Activated CD4-positive, alpha-beta T cell treated with anti-CD3 and anti-CD28 coated beads, Interleukin-2, amount 10 ng/mL, durations not matched to agents 7 days and 5 days (primary cell): ENCODE measurements around the gene LRRC7. TPM values are rescaled to one million over a fixed set of nuclear protein-coding genes. Genes with fewer than 3 reads are reported as not detected.

Experiments
- CTCF ChIA-PET: fragments of 350-600 bp; sonication (Branson Sonifier 250); formaldehyde crosslinking; loops from one replicate; lab custom pipeline; 2021; ENCODE audit warnings: antibody characterized with exemption; lab: Charles Lee
- POLR2A ChIA-PET: fragments of 350-600 bp; sonication (Branson Sonifier 250); formaldehyde crosslinking; loops from one replicate; lab custom pipeline; 2021; ENCODE audit warnings: antibody characterized with exemption; lab: Charles Lee
- DNase-seq: peaks from one replicate; pipeline ENCODE4 v3.0.0-alpha.2; 2020
- H3K27ac Mint-ChIP-seq: one replicate; pipeline ENCODE4 v1.8.0; 2021; ENCODE audit warnings: mild to moderate bottlenecking, moderate library complexity, mixed read lengths
- H3K27me3 Mint-ChIP-seq: one replicate; pipeline ENCODE4 v1.8.0; 2021; ENCODE audit warnings: mixed read lengths
- H3K36me3 Mint-ChIP-seq: one replicate; pipeline ENCODE4 v1.8.0; 2021; ENCODE audit warnings: low read depth, mixed read lengths
- H3K4me1 Mint-ChIP-seq: one replicate; pipeline ENCODE4 v1.8.0; 2021; ENCODE audit warnings: mixed read lengths
- H3K4me3 Mint-ChIP-seq: one replicate; pipeline ENCODE4 v1.8.0; 2021; ENCODE audit warnings: mild to moderate bottlenecking, moderate library complexity, mixed read lengths
- H3K9me3 Mint-ChIP-seq: one replicate; pipeline ENCODE4 v1.8.0; 2021; ENCODE audit warnings: mixed read lengths
- total RNA-seq, 2 experiments: library from RNA; stranded (reverse); gene quantifications; one replicate each; pipeline ENCODE4 v1.2.3, GENCODE V29; 2021

LRRC7 gene
- total RNA-seq, 2 experiments from 2014 or later, result not detected

DNA sequence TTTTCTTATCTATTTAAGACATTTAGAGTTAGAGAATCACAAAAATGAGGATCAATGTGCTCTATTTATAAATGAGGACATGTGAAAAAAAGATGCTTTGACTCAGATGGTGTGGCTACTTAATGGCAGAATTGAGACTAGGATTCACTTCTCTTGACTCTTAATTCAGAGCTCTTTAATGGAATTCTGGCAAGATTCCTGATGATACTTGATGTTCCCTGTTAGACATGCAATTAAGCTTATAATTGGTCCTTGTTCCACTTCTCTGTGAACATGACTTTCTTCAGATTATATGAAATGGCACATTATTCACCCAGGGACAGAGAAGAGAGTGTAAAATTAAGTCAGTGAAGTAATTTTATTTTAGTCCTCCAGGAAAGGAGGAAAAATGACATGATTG lies 165.3 kb downstream of the LRRC7 start:
- Mint-ChIP-seq H3K36me3 (no peaks in the 10 kb centered on the region), H3K27ac (no peak overlapping the region), H3K4me3 (no peak overlapping the region), H3K27me3 (no peaks in the 10 kb centered on the region), H3K9me3 (peaks cover 6% of the 10 kb centered on the region), H3K4me1 (no peaks in the 10 kb centered on the region)
- POLR2A ChIA-PET, result no interaction called here
- no peak for DNase-seq
- CTCF ChIA-PET, result no interaction called here

DNA sequence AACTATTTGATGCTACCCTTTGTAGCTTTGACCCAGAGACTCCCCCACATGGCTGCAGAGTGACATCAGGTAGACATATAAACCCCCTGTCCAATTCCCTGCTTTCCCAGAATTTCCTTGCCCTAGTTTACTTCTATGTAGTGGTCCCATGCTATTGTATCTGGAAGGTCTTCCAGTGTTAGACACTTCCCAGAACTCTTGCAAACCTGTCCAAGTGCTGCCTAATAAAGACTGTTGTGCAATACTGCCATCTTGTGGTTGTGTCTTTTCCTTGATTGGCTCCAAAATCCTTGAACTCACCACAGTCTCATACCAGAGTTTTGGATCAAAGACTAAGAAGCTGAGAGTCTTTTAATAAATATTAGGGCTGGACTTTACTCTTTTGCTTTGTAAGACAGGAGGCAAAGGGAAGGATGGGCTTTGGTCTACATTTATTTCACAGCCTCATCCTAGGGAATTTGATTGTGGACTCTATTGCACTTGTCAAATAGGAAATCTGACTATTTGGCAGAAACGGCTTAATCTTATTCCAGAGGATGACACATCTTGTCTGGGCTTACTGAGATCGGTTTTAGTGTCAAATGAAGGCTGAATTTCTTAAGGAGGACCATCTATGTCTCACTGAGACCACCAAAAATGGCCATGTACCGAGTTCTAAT lies 169.9 kb downstream of the LRRC7 start:
- H3K9me3 Mint-ChIP-seq, result no peaks in the 10 kb centered on the region
- H3K36me3 Mint-ChIP-seq, result no peaks in the 10 kb centered on the region
- H3K27me3 Mint-ChIP-seq, result no peaks in the 10 kb centered on the region
- ChIA-PET POLR2A (no interaction called here), CTCF (interaction anchor here (1.5 to 1.7 kb wide), 2 partner anchors 22 to 1618 kb away, joined by 3 to 4 read pairs; no protein-coding TSS in a partner anchor)
- no peaks in the 10 kb centered on the region for H3K4me1 Mint-ChIP-seq
- H3K27ac Mint-ChIP-seq, result no peak overlapping the region
- DNase-seq, result peak; percentile 36
- no peak overlapping the region for H3K4me3 Mint-ChIP-seq

DNA sequence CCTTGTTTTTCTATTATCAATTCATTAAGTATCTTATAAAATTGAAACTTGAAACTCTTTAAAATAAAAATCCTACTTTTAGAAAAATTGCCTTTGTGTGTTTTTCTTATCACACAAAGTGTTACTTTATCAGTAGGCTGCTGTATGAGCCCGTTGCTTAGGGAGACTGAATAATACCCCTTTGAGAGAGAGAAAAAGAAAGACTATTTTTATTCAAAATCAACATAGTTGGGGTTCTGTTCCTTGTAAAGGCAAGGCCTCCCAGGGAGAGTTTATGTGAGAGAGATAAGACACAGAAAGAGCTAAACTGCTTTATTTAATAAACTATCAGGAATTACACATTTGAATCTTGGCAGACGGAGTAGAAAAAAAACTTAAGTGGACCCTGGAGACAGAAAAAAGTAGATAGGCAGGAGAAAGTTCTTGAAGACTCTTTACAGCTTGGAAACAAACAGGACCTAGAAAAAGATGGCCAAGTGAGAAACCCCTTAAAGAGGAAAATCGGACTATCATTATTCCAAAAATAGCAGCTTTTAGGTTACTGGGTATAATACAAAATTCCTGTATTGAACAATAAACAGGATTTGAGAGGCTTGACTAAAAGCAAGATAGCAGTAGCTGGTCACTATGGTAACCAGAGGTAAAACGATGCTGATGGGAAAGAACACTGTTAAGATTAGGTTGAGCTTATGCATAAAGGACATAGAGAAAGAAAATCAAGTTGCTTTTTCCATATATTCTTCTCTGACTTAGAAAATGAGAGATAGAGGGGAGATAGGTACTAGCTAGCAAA lies 170.9 kb downstream of the LRRC7 start:
- no peaks in the 10 kb centered on the region for H3K4me1 Mint-ChIP-seq
- CTCF ChIA-PET, result interaction anchor here (1.0 to 1.7 kb wide), 3 partner anchors 22 to 1622 kb away, joined by 3 to 4 read pairs (median 3); no protein-coding TSS in a partner anchor
- no peak for DNase-seq

DNA sequence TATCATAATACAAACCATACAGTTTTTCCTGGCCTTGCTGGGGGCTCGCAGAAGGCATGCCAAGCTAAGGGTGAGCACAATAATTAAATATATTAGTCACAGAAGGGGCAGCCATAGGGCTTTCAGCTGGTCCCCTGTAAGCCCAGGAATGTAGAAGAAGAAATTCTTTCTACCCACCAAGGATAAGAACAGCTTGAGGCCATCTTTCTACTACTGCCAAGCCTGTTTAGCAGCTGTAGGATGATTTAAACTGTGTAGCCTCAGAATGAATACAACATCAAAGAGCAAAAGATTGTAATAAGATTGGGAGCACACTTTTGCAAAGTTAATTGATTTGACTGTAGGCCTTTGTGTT lies 171.5 kb downstream of the LRRC7 start:
- no peaks in the 10 kb centered on the region for H3K27me3 Mint-ChIP-seq
- H3K9me3 Mint-ChIP-seq, result no peaks in the 10 kb centered on the region
- POLR2A ChIA-PET, result no interaction called here

More for the DNA sequence above, 170.9 kb downstream of the LRRC7 start:
- H3K27ac Mint-ChIP-seq, result no peak overlapping the region
- no peaks in the 10 kb centered on the region for H3K27me3 Mint-ChIP-seq
- POLR2A ChIA-PET, result interaction anchor here (0.6 kb wide), 1 partner anchor 455 kb away, joined by 4 read pairs; no protein-coding TSS in a partner anchor
- no peaks in the 10 kb centered on the region for H3K9me3 Mint-ChIP-seq
- H3K4me3 Mint-ChIP-seq, result no peak overlapping the region
- H3K36me3 Mint-ChIP-seq, result no peaks in the 10 kb centered on the region

DNA sequence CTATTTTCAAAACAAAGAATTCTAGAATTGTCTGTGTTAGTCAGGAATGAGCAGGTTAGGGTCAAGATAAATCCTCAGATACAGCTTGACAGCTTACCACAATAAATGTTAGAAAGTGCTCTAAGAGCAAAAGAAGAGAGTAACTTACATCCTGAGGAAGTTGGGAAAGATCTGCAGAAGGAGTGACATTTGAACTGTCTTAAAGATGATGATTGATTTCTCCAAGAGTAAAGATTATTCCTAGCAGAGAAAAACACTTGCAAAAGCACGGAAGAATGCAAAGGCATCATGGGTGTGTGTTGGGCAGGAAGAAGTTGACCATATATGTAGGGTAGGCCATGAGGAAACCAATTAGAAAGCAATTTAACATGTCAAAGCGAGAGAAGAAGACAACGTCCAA lies 175.4 kb downstream of the LRRC7 start:
- DNase-seq, result no peak
- ChIA-PET POLR2A (no interaction called here), CTCF (no interaction called here)
- Mint-ChIP-seq H3K27me3 (no peaks in the 10 kb centered on the region), H3K9me3 (no peaks in the 10 kb centered on the region), H3K4me3 (no peak overlapping the region), H3K27ac (no peak overlapping the region), H3K36me3 (no peaks in the 10 kb centered on the region), H3K4me1 (no peaks in the 10 kb centered on the region)

More for the DNA sequence above, 171.5 kb downstream of the LRRC7 start:
- Mint-ChIP-seq H3K27ac (no peak overlapping the region), H3K4me1 (no peaks in the 10 kb centered on the region), H3K4me3 (no peak overlapping the region), H3K36me3 (no peaks in the 10 kb centered on the region)
- DNase-seq, result no peak
- CTCF ChIA-PET, result interaction anchor here (1.0 to 1.7 kb wide), 2 partner anchors 1619 to 1623 kb away, joined by 3 to 4 read pairs; no protein-coding TSS in a partner anchor

DNA sequence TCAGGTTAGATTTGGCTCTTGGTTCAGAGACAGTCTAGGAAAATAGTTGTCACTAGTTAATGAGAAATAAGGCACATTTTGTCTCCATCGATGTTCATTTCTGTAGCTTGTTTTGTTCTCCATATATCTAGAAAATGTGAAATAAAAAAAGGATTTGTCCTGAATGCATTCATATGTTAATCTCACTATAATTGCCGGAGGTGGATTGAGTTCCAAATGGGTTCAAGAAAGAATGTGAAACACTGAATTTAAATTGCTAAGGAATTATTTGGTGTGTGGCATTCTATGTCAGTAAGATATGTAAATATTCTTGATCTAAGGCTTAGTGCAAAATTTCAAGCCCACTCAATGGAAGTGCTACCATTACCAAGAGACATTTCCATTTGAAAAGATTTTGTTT lies 176.7 kb downstream of the LRRC7 start:
- no peak overlapping the region for H3K4me3 Mint-ChIP-seq
- no peaks in the 10 kb centered on the region for H3K36me3 Mint-ChIP-seq
- H3K9me3 Mint-ChIP-seq, result no peaks in the 10 kb centered on the region
- ChIA-PET POLR2A (no interaction called here), CTCF (no interaction called here)
- no peak for DNase-seq
- no peaks in the 10 kb centered on the region for H3K4me1 Mint-ChIP-seq
- no peak overlapping the region for H3K27ac Mint-ChIP-seq
- H3K27me3 Mint-ChIP-seq, result no peaks in the 10 kb centered on the region

DNA sequence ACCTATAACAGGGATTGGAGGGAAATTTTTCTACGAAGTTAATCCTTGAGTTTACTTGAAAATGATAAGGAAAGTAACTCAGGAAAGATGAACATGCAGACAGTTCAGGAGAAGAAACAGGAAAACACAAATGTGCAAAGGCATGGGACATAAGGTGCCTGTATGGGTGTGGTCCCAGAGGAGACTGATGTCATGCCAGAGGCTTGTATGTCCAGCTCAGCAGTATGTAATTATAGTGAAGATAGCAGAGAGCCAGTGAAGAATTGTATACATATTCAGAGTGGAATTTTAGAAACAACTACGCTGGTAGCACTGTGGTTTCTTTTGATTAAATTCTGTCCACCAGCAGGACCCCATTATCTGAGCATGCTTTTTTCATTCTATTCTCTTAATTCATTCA lies 179.5 kb downstream of the LRRC7 start:
- ChIA-PET POLR2A (no interaction called here), CTCF (interaction anchor here (0.6 kb wide), 1 partner anchor 88 kb away, joined by 4 read pairs; no protein-coding TSS in a partner anchor)
- no peak for DNase-seq
- H3K4me3 Mint-ChIP-seq, result no peak overlapping the region
- H3K4me1 Mint-ChIP-seq, result no peaks in the 10 kb centered on the region
- no peaks in the 10 kb centered on the region for H3K27me3 Mint-ChIP-seq
- no peak overlapping the region for H3K27ac Mint-ChIP-seq
- H3K36me3 Mint-ChIP-seq, result no peaks in the 10 kb centered on the region
- no peaks in the 10 kb centered on the region for H3K9me3 Mint-ChIP-seq

DNA sequence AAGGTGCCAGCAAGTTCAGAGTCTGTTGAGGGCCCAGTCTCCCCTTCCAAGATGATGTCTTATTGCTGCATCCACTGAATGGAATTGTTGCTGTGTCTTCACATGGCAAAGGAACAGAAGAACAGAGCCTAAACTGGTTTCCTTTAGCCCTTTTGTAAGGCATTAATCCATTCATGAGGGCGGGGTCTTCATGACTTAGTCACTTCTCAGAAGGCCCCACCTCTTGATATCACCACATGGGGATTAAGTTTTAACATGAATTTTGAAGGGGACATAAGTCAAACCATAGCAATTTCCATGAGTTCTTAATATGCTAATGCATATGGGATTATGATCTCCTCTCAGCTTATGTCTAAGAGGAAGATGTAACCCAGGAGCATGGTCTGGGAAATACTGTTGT lies 182.9 kb downstream of the LRRC7 start:
- CTCF ChIA-PET, result no interaction called here

DNA sequence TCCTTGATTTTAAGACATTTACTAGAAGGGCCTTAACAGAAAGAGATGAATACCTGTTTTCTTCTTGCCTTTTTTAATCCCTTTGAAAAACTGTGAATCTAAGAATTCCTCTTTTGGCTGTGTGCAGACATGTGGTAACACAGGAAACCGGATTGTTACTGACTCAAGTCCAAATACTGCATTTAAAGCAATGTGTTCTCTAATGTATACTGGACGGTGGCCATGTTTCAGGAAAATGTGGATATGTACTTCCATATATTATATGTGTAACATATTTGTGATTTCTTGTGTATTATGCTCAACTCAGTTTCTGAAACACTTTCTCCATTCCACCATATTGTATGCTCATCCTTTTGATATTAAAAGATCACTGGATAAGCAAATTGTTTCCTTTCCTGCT lies 185.1 kb downstream of the LRRC7 start:
- ChIA-PET CTCF (no interaction called here), POLR2A (no interaction called here)
- Mint-ChIP-seq H3K27ac (no peak overlapping the region), H3K27me3 (no peaks in the 10 kb centered on the region), H3K4me1 (no peaks in the 10 kb centered on the region), H3K4me3 (no peak overlapping the region), H3K36me3 (no peaks in the 10 kb centered on the region), H3K9me3 (no peaks in the 10 kb centered on the region)
- no peak for DNase-seq

More for the DNA sequence above, 182.9 kb downstream of the LRRC7 start:
- POLR2A ChIA-PET, result no interaction called here
- Mint-ChIP-seq H3K4me1 (no peaks in the 10 kb centered on the region), H3K9me3 (no peaks in the 10 kb centered on the region), H3K27ac (no peak overlapping the region), H3K27me3 (no peaks in the 10 kb centered on the region), H3K36me3 (no peaks in the 10 kb centered on the region), H3K4me3 (no peak overlapping the region)
- DNase-seq, result no peak

DNA sequence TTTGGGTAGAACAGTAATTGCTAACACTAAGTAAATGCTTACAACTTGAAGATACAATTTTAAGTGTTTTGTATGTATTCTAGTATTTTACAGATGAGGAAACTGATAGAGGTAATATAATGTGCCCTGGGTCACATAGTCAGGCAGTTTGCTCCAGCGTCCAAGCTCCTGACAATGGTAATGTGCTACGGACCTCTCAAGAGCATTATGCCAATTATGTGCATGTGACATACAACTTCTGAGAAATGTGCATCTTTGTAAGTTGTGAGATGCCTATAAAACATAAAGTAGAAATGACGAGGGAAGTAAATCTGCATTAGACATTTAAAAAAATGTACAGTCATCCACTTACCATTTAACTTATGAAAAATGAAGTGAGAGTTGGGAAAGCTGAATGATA lies 186.8 kb downstream of the LRRC7 start:
- no peaks in the 10 kb centered on the region for H3K4me1 Mint-ChIP-seq

DNA sequence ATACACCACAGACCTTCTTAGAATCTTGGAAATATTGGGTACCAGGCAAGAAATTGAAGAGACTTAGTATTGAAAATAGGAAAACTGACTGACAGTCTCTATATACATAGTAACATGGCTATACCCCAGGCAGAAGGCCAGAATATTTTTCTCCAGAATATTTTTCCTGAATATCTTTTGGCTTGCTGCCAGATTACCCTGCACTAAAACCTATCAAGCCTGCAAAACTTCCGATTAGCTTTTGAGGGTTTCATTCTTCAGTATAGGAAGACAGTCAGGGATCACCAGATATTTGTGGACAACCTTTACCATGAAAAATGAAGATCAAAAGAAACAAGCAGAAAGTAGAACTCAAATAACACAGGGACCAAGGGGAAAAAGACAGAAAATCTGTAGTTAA lies 187.9 kb downstream of the LRRC7 start:
- POLR2A ChIA-PET, result no interaction called here
- Mint-ChIP-seq H3K9me3 (no peaks in the 10 kb centered on the region), H3K27me3 (no peaks in the 10 kb centered on the region), H3K4me1 (no peaks in the 10 kb centered on the region), H3K36me3 (no peaks in the 10 kb centered on the region), H3K27ac (no peak overlapping the region), H3K4me3 (no peak overlapping the region)
- DNase-seq, result no peak
- CTCF ChIA-PET, result no interaction called here

More for the DNA sequence above, 186.8 kb downstream of the LRRC7 start:
- DNase-seq, result no peak
- Mint-ChIP-seq H3K36me3 (no peaks in the 10 kb centered on the region), H3K27ac (no peak overlapping the region), H3K27me3 (no peaks in the 10 kb centered on the region), H3K4me3 (no peak overlapping the region), H3K9me3 (no peaks in the 10 kb centered on the region)
- POLR2A ChIA-PET, result no interaction called here
- CTCF ChIA-PET, result no interaction called here

DNA sequence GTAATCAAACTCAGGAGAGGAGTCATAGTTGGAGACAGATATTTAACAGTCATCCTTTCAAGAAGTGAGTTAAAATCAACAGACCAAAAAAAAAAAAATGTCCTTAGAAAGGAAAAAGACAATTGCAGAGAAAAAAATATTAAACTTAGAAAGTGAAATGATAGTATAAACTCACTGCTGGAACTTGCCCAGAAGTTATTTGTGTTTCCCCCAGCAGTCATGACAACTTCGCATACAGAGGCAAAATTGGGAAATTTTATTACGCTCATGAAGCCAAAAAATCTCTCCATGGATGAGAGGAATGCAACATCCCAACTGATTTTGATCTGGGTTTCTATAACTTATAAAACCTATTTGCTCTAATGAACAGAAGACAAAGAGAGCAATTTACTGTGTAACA lies 198.2 kb downstream of the LRRC7 start:
- POLR2A ChIA-PET, result no interaction called here
- H3K4me1 Mint-ChIP-seq, result no peaks in the 10 kb centered on the region
- no peaks in the 10 kb centered on the region for H3K36me3 Mint-ChIP-seq
- no peaks in the 10 kb centered on the region for H3K27me3 Mint-ChIP-seq
- H3K4me3 Mint-ChIP-seq, result no peak overlapping the region
- no peak overlapping the region for H3K27ac Mint-ChIP-seq
- no peak for DNase-seq
- no peaks in the 10 kb centered on the region for H3K9me3 Mint-ChIP-seq
- CTCF ChIA-PET, result no interaction called here

DNA sequence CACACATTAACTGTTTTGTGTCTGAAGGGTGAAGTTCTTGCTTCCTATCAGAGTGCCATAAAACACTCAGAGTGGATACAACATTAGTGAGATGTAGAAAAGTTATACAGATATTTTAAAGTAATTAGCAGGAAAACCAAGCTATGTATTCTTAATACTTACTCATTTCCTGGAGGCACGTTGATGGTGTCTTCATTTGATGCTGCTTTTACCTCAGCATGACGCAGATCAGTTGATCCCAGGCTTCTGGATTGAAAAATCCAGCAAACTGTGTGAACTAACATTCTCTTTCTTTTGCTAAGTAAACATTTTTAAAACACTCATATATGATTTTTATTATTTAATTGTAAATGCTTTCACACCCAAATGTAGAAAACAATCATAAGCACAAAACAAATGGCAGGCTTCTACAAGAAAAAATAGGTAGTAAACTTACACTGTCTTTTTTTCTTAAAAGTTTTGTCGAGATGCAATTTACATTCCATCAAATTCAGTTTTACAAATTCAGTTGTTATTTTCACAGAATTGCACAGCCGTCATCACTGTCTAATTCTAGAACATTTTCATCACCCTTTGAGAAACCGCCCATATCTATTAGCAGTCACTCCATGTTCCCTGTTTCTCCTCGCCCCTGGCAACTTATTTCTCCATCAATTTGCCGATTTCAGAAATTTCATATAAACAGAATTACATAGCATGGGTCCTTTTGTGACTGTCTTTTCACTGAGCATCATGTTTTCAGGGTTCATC lies 198.9 kb downstream of the LRRC7 start:
- CTCF ChIA-PET, result no interaction called here
- Mint-ChIP-seq H3K27me3 (no peaks in the 10 kb centered on the region), H3K4me3 (no peak overlapping the region), H3K27ac (no peak overlapping the region), H3K9me3 (no peaks in the 10 kb centered on the region), H3K36me3 (no peaks in the 10 kb centered on the region), H3K4me1 (no peaks in the 10 kb centered on the region)
- POLR2A ChIA-PET, result no interaction called here
- no peak for DNase-seq
